Regular cardiac myocyte (primary cell): ENCODE results near the gene XAF1. TPM values are rescaled to one million over a fixed set of nuclear protein-coding genes. Genes with fewer than 3 reads are reported as not detected.

Experiments
- total RNA-seq: library from RNA; depleted of rRNA; stranded (reverse); fragments of >200 nt; gene quantifications from 2 replicates; pipeline ENCODE4 v1.2.3, GENCODE V29; 2014

Gene XAF1
- 10.0 and 23.4 TPM in 2 replicates for total RNA-seq

GRCh38 chr17:6755731-6756184, at the start of gene XAF1:
TSS of gene XAF1 (plus strand) at chr17:6756046. CDS start at chr17:6756079, 33 bp downstream.

DNA sequence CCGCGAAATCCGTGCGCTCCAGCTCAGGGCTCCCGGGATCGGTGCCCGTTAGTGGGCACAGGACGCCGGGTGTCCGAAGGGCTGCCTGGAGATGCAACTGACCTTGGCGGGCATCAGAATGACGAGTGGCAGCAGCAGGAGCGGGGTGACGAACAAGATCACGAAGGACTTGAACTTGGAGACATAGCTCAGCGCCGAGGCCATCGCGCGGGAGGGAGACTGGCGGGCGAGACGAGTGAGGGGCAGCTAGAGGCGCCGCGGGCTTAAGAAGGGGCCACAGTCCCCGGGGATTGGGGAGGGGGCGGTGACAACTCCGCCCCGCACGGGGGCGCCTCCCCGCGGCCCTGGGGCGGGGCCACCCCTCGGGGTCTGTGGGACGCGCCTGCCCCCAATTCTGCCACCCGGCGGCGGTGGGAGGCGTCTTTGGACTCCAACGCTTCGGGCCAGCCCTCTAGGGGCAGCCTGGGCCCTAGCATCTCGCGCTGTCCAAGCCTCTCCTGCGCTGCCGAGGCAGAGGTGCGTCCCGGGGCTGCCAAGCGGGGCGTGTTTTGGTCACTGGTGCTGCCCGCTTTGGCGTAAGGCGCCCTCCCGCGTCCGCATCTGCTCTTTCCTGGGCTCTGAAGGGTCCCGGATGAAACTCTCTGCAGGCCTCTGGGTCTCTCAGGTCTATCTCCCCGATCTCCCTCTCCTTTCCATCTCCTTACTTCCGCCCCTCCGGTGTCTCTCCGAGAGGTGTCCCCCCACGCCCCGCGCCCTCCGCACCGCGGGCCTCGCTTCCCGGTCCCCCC, 42.5 kb upstream of the XAF1 start, which contains the start of gene SLC13A5:
SLC13A5 (minus strand) TSS at position 240 of the 788 bp plus-strand sequence; CDS start at position 204, 36 bp downstream.

GRCh38 chr17:6775871-6776405, 20.1 kb downstream of the XAF1 start, which contains the start of gene FBXO39:
TSS of gene FBXO39 (plus strand) at chr17:6776215. CDS start at chr17:6779869, 3,654 bp downstream.

Other genes with a start within 250 kb of the XAF1 start
- gene PITPNM3, start 199.5 kb upstream of the XAF1 start, total RNA-seq = 0.28 and 0.58 TPM in 2 replicates
- gene KIAA0753, start 115.3 kb upstream of the XAF1 start, total RNA-seq = 7.6 and 9.4 TPM in 2 replicates
- gene TXNDC17, start 115.0 kb upstream of the XAF1 start, total RNA-seq = 132 and 272 TPM in 2 replicates
- 9.0 and 9.3 TPM in 2 replicates for gene MED31, start 104.4 kb upstream of the XAF1 start, total RNA-seq
- 0.38 and 0.56 TPM in 2 replicates for gene C17orf100, start 104.3 kb upstream of the XAF1 start, total RNA-seq
- gene SLC13A5, start 42.7 kb upstream of the XAF1 start, total RNA-seq = not detected in 2 replicates
- under 0.01 and 0.56 TPM in 2 replicates for gene FBXO39, start 20.2 kb downstream of the XAF1 start, total RNA-seq
- not detected in 2 replicates for gene TEKT1, start 75.7 kb downstream of the XAF1 start, total RNA-seq
- gene ALOX12, start 240.0 kb downstream of the XAF1 start, total RNA-seq = not detected in 2 replicates